DND-41 (cell line): ENCODE results near the gene ELK4.

Experiments used
- CTCF ChIP-seq: IDR thresholded peaks from 2 replicates; pipeline ENCODE4 v1.5.1; 2012; ENCODE audit warnings: borderline replicate concordance, low read length, moderate library complexity, mild to moderate bottlenecking; ENCODE audit not compliant: poor library complexity, severe bottlenecking; ENCODE audit errors: extremely low read depth
- EZH2 ChIP-seq: IDR thresholded peaks from 3 replicates; pipeline ENCODE4 v1.6.1; 2012; ENCODE audit warnings: borderline replicate concordance, low read depth, mild to moderate bottlenecking, moderate library complexity, low read length, inconsistent platforms; ENCODE audit not compliant: severe bottlenecking

GRCh38 chr1:205597691-205598314 is 34.0 kb downstream of the ELK4 start:
- TF ChIP-seq EZH2 (no peak), CTCF (no peak)
